Stimulated activated CD4-positive, alpha-beta T cell treated with anti-CD3 and anti-CD28 coated beads, Interleukin-1b, Interleukin-23, amount 100 ng/mL, for 1 hour (primary cell): ENCODE measurements around the gene ZNRF2.
"Not testable (repeated sequence)": the region's sequence is repeated elsewhere in the genome, so short reads cannot be mapped to it uniquely, and the experiment has no call there.

Experiments used
- DNase-seq, 2 donors: peaks; one replicate each; pipeline ENCODE4 v3.0.0-alpha.2; 2020; ENCODE audit warnings: low read depth in 2 of 2

Gene ZNRF2

GRCh38 chr7:30287625-30288024 lies 3.2 kb downstream of the ZNRF2 start:
- DNase-seq: not testable (repeated sequence)

DNA sequence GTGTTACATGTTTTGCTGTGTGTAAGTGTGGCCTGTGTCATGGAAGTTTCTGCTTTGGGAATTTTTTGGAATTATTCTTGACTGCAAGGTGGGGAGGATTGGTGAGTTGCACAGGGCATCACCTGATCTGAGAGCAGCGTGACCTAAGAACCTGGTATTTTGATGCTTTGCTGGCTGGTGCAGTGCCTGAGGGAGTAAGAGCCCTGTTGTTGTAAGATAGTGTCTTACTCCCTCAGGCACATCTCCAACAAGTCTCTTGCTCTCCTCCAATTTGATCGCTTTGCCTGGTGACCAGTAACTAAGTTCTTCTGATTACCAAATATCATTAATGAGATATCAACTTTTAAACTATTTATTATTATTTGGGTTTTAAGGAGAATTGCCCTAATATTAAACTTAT lies 5.2 kb downstream of the ZNRF2 start:
- not testable (repeated sequence) for DNase-seq

- DNase-seq: not testable (repeated sequence)
Observed at GRCh38 chr7:30290317-30290716, 5.9 kb downstream of the ZNRF2 start.

GRCh38 chr7:30292416-30293038 lies 8.1 kb downstream of the ZNRF2 start:
- not testable (repeated sequence) for DNase-seq

- not testable (repeated sequence) for DNase-seq
Observed at GRCh38 chr7:30296304-30296703, 11.9 kb downstream of the ZNRF2 start.

GRCh38 chr7:30297499-30297898 lies 13.1 kb downstream of the ZNRF2 start:
- DNase-seq: not testable (repeated sequence)

DNA sequence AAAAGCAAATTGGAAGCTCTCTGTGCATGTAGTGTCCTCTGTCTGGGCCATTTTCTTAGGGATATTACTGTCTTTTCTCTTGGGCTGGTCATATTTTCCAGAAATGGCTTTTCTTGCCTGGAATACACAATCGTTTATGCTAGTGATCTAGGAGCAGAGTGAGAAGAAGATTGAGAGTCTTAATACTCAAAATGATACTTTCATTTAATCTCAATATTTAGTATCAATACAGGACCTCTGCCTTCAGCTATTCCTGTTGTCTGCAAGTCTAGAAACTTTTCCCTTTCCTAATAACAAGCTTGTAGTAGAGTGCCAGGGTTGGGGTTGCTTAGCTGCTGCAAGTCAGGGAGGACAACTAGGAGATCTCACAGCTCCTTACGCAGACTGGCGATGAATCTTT lies 14.0 kb downstream of the ZNRF2 start:
- DNase-seq: not testable (repeated sequence)

GRCh38 chr7:30301751-30302150 lies 17.4 kb downstream of the ZNRF2 start:
- no peak for DNase-seq

DNA sequence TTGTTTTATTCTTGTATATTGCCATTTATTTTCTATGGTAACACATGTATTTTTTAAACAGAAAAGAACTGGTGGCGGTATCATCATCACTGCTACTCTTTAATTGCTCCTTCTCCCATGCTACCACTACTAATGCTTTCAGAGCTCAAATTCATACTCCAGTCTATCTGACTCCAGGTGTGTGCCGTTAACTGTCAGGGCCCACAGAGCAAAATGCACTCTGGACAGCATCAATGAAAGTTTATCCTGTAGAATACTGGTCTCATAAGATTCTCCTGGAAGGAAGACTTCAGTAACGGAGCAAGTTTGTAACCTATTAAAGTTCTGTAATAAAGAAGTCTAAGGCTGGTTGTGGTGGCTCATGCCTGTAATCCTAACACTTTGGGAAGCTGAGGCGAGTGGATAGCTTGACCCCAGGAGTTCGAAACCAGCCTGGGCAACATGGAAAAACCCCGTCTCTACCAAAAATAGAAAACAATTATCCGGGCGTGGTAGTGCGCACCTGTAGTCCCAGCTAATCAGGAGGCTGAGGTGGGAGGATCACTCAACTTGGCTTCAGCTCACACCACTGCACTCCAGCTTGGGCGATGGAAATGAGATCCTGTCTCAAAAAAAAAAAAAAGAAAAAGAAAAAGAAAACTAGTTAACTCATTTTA lies 18.4 kb downstream of the ZNRF2 start:
- DNase-seq: no peak

GRCh38 chr7:30303312-30304039 lies 19.1 kb downstream of the ZNRF2 start:
- DNase-seq: no peak

- DNase-seq: no peak
Observed at GRCh38 chr7:30304177-30304884, 19.9 kb downstream of the ZNRF2 start.

- DNase-seq: no peak
Observed at GRCh38 chr7:30306976-30307375, 22.6 kb downstream of the ZNRF2 start.

DNA sequence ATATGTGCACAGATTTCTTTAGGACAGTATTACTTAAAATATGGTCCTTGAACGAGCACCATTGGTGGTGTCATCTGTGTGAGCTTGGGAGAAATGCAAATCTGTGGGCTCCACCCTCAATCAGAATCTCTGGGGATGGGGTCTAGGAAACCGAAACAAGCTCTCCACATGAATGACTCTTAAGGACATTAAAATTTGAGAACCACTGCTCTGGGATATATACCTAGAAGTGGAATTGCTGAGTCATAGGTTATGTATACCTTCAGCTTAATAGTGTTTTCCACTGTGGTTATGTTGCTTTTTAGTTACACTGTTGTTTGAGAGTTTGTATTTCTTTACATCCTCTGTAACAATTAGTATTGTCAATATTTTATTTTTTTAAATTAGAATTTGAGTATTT lies 24.0 kb downstream of the ZNRF2 start:
- no peak for DNase-seq

- no peak for DNase-seq
Observed at GRCh38 chr7:30309302-30309701, 24.9 kb downstream of the ZNRF2 start.

- no peak for DNase-seq
Observed at GRCh38 chr7:30309842-30310435, 25.5 kb downstream of the ZNRF2 start.

- DNase-seq: no peak
Observed at GRCh38 chr7:30310674-30311362, 26.4 kb downstream of the ZNRF2 start.

- DNase-seq: no peak
Observed at GRCh38 chr7:30312178-30312577, 27.8 kb downstream of the ZNRF2 start.

DNA sequence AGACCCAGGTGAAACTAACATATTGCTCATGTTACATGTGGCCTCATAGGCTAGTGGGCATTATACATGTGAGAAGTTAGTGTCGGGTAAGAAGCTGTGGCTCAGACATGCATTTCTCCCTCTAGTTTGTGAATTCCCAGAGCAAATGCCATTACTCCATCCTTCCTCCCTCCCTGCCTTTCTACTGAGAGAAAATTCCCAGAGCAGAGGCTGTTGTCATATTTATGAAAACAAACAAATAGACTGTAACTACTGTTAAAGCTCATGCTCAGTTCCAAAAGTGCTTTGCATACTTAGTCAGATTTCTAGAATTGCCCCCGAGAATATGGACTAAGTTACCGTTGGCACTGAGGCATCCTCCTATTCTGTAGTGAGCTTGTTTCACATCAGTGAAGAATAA lies 29.0 kb downstream of the ZNRF2 start:
- DNase-seq: no peak

DNA sequence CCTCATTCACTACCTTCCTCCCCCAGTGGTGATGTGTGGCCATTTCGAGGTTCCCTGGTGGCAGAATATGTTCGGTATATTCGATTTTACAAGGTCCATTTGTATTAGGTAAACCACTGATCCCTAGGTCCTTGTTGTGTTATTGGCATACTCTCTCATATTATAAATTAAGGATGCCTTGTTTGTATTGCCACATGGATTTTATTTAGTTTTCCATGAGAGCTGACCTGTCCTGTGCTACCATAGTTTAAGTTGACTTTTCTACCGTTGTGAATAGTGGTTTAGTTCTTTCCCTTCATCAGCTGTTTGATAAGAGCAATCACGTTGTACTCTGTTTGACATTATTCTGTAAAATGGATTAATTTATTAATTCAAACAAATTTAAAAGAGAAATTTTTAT lies 29.4 kb downstream of the ZNRF2 start:
- no peak for DNase-seq

DNA sequence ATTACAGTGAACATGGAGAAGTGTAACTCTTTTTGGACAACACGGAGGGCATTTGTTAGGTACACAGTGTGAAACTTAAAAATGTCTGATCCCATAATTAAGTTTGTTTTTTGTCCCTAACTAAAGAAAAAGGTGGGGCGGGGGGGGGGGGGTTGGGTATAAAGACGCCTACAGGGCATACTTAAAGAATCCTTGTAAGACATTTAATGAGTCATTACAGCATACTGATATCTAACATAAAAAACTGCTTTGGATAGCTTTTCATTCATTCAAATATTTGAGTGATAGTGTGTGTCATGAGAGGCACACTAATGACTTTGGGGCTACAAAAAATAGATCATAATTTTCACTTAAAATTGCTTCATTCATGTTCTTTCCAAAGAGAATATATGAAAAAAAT lies 31.2 kb downstream of the ZNRF2 start:
- DNase-seq: no peak

- DNase-seq: no peak
Observed at GRCh38 chr7:30320392-30320791, 36.0 kb downstream of the ZNRF2 start.
